Stromal cell of bone marrow (primary cell): ENCODE measurements around the gene NR6A1.

Source experiments
- DNase-seq: peaks from one replicate; pipeline ENCODE4 v3.0.0-alpha.2; 2012; ENCODE audit warnings: low read depth

The NR6A1 gene

DNA sequence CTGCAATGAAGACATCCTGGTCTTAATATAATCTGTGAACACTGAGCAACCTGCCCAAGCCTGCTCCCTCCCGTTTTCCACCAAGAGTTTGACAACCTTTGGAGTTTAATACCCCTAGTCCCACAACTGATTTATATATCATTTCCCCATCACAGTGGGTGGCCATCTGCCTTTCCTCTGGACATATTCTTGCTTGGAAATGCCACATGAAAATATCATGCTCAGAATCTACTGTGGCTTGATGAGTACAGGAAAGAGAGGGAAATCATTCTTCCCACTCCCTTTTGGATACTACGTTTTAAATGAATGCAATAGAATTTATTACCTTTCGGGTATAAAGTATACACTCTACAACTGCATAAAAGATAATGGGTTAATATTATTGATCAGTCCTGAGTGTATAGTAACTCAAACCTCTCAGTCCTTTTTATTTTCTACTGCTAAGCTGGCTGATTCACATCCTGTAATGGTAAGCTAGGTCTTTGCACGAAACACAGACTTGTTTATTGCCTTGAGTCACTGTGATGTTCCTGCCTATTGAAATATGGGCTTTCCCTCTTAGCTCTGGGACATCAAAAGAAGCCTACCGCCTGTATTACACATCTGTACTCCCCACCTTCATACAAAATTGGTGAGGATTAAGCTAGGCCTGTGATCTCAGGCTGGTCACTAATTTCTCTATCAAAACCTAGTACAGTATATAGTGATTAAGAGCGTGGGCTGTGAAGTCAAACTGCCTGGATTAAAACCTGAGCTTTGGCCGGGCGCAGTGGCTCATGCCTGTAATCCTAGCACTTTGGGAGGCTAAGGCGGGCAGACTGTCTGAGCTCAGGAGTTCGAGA is 196.4 kb downstream of the NR6A1 start:
- DNase-seq: peak; percentile 42

DNA sequence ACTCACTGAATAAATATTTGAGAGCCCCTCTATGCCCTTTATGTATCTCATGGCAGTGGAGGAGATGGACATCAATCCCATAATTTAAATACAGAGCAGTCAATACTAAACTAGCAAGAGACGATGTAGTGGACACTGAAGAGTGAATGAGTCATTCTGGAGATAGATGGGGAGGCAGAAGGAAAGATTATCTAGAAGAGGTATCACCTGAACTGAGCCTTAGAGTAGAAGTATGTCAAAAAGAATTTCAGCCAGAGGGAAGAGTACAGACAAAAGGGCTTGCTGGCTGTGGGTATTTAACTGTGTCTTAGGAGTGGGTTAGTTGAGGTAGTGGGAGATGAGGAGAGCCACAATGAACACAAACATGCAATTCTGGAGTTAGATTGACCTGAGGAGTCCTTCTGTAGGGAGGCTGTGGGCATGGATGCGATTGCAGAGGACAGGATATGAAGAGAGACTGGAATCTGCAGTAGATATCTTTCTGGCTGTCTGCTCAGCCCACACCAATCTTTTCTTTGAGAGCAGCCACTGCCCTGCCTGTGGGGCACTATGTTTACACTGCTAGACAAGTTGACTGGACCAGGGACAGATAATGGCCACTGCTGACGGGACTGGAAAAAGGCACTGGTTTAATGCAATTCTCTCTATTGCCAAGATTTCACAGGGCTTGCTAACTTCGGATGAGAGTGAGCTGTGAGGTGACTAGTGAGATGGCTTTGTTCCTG is 200.0 kb downstream of the NR6A1 start:
- no peak for DNase-seq

- no peak for DNase-seq
Observed at GRCh38 chr9:124569942-124570341, 201.2 kb downstream of the NR6A1 start.

DNA sequence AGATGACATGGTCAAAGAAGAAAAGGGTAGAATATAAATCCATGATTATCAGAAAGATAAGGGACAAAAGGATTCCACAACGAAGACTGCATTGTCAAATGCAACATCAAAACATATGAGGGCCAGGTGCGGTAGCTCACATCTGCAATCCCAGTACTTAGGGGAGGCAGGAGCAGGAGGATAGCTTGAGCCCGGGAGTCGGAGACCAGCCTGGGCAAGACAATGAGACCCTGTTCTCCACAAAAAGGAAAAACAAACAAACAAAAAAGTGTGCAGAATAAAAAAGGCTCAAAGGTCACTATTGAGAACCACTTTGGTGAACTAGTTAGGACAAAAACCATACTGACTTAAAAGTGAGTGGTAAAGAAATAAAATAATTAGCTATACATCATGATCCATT is 203.7 kb downstream of the NR6A1 start:
- no peak for DNase-seq

- no peak for DNase-seq
Observed at GRCh38 chr9:124562328-124562727, 208.8 kb downstream of the NR6A1 start.

GRCh38 chr9:124559871-124560270 is 211.2 kb downstream of the NR6A1 start:
- DNase-seq: no peak

DNA sequence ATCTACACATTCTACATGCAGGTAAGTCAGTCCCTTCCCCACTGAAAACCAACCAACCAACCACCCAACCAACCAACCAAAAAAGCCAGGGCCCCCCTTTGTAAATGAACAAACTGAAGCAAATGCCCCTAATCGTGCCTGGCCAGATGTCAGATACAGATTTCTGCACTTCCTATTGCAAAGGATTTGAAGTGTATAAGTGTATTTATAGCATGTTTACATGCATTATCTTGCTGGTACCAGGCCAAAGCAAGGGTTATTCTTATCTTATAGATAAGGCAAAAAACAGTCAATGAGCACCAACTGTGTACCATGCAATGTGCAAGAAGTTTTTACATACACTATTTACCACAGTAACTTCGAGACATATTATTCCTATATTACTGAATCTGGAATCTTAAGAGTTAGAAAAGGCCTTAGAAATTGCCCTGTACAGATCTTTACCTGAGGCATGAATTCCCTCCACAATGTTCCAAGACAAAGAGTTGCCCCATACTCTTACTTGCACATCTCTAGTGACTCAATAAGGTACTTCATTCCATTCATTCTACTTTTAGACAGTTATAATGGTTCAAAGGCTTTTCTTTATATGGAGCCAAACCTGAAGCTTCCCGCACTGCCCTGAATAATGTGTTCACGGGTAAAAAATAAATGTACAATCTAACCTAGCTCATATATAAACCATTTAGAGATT is 212.2 kb downstream of the NR6A1 start:
- no peak for DNase-seq

GRCh38 chr9:124557895-124558294 is 213.2 kb downstream of the NR6A1 start:
- DNase-seq: no peak

GRCh38 chr9:124555043-124555442 is 216.1 kb downstream of the NR6A1 start:
- no peak for DNase-seq

GRCh38 chr9:124553738-124554137 is 217.4 kb downstream of the NR6A1 start:
- no peak for DNase-seq

DNA sequence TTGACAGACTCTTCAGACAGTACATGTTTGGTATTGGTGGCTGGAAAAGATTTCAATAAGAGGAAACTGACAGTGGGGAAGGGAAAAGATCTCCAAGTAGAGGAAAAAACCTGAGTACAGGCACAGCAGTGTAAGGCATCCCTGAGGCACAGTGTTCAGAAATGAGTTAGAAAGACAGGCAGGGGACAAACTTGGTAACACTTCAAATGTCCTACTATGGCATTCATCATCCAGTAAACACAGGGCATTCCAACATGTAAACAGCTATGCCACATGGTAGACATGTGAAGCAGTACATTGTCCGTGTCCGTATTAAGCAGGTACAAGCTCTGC is 218.9 kb downstream of the NR6A1 start:
- DNase-seq: no peak

GRCh38 chr9:124551472-124552272 is 219.4 kb downstream of the NR6A1 start:
- peak; percentile 35 for DNase-seq

- DNase-seq: no peak
Observed at GRCh38 chr9:124550072-124550471, 221.0 kb downstream of the NR6A1 start.

GRCh38 chr9:124549016-124549415 is 222.1 kb downstream of the NR6A1 start:
- DNase-seq: no peak

DNA sequence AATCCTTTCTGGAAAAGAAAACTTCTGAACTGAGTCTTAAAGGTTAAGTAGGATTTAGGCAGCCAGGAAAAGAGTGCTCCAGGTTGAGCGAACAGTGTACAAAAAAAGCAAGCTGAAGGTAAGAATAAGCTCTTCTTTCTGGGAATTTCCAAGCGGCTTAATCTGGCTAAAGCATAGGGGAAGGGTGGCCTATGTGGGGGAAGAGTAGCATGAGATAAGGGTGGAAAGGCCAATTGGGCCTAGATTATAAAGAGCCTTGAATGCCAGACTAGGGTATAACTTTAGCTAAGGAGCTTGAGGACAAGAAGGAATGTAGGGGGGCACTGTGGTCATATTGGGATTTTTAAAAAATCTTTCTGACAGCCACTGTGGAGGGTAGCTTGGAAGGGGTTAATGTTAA is 226.6 kb downstream of the NR6A1 start:
- DNase-seq: no peak

DNA sequence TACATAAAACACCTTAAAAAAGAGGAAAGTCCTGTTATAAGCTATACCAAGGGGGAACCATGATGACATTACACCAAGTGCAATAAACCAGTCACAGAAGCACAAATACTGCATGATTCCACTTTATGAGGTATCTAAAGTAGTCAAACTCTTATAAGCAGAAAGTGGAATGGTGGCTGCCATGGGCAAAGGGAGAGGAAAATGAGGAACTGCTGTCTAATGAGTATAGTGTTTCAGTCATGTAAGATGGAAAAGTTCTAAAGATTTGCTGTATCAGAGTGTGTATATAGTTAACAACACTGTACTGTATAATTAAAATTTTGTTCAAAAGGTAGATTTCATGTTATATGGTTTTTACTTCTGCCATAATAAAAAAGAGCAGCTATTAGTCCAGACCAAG is 229.3 kb downstream of the NR6A1 start:
- no peak for DNase-seq

DNA sequence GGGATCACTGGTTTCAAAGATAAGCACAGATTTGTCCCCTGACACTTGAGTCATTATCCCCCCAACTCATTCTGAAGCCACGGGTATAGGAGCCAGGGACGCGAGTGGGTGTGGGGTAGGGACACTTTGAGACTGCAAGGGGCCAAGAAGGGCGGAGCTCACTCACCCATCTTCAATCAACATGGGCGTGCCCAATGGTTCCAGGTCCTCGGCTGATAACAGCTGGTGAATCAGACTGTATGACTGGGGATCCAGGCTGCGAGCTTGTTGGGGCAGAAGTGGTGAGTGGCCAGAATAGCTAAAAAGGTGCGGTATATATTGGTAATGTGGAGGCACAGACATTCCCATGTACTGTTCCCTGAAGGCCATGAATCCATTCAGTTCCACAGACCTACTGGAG is 233.2 kb downstream of the NR6A1 start:
- no peak for DNase-seq

GRCh38 chr9:124535846-124536245 is 235.3 kb downstream of the NR6A1 start:
- DNase-seq: no peak

DNA sequence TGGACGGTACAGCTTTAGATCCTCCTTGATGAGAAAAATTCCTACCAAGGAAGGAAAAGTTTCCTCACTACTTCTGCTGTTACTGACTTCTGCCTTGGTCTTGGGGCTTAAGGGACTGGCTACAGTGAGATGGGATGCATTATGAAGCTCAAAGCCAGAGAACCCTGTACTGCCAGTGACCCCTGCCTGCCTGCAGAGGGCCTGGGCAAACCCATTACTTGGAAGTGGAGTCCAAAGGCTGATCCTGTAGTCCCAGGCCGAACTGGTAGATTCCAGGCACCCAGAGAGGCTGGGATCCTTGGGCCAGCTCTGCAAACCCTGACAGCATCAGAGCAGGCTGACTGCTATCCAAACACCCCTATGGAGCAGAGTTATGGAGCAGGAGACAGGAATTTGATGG is 238.2 kb downstream of the NR6A1 start:
- no peak for DNase-seq

GRCh38 chr9:124531115-124531514 is 240.0 kb downstream of the NR6A1 start:
- DNase-seq: no peak

DNA sequence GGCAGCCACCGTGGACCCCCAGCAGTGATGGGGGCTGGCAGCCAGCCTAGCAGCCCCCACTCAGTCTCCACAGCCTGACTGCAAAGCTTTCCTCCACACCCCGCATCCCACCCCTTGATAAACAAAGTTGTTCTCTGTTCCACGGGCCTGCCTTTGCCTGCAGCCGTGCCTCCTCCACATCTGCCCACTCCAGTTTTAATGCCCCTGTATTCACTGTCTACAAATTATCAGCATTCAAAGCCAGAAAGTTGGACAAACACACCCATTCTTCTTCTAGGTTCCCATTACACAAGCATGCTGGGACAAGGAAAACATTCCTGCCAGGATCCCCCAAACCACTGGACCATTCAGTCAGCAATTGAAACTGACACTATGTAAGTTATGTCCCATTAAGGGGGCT is 240.9 kb downstream of the NR6A1 start:
- DNase-seq: no peak

GRCh38 chr9:124527781-124528180 is 243.3 kb downstream of the NR6A1 start:
- DNase-seq: peak; percentile 5
